Measurements from ENCODE around the gene SF3A1.

Gene SF3A1

DNA sequence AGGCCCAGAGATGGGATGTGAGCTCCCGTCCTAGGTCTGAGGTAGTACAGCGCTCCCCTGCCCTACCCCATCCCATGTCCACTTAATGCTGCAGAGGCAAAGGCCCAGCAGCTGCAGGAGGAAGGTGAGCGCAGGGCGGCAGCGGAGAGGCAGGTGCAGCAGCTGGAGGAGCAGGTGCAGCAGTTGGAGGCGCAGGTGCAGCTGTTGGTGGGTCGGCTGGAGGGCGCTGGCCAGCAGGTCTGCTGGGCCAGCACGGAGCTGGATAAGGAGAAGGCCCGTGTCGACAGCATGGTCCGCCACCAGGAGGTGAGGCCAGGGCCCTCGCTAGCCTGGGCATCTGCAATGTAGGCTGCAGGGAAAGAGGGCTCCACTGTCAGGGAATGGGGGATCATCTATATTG lies 15.3 kb upstream of the SF3A1 start:
- TF ChIP-seq, protein P1, sequence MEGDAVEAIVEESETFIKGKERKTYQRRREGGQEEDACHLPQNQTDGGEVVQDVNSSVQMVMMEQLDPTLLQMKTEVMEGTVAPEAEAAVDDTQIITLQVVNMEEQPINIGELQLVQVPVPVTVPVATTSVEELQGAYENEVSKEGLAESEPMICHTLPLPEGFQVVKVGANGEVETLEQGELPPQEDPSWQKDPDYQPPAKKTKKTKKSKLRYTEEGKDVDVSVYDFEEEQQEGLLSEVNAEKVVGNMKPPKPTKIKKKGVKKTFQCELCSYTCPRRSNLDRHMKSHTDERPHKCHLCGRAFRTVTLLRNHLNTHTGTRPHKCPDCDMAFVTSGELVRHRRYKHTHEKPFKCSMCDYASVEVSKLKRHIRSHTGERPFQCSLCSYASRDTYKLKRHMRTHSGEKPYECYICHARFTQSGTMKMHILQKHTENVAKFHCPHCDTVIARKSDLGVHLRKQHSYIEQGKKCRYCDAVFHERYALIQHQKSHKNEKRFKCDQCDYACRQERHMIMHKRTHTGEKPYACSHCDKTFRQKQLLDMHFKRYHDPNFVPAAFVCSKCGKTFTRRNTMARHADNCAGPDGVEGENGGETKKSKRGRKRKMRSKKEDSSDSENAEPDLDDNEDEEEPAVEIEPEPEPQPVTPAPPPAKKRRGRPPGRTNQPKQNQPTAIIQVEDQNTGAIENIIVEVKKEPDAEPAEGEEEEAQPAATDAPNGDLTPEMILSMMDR (IDR thresholded peaks at IDR 0.05; ENCODE audit: low read depth, low read length) = no peak
- no peak overlapping the region for H3K4me3 ChIP-seq (ENCODE audit: low read depth, low read length)

DNA sequence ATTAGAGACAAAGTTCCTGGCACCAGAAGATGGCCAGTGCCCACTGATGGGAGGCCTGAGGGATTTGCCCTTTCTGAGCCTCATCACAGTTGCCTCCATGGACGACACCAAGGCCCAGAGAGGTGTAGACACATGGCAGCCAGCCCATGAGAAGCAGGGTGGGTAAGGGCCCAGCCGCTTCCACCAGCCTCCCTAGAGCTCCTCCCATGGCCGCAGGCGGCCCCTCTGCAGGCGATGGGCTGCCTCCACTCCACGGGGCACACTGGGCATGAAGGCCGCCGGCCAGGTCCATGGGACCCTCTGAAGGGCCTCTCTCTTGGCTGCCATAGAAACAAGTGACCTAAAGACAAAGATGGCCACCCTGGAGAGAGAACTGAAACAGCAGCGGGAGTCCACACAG lies 14.6 kb upstream of the SF3A1 start:
- H3K4me3 ChIP-seq (ENCODE audit: low read depth, low read length) = no peak overlapping the region
- TF ChIP-seq, protein P1 (IDR thresholded peaks at IDR 0.05; ENCODE audit: low read depth, low read length) = no peak

DNA sequence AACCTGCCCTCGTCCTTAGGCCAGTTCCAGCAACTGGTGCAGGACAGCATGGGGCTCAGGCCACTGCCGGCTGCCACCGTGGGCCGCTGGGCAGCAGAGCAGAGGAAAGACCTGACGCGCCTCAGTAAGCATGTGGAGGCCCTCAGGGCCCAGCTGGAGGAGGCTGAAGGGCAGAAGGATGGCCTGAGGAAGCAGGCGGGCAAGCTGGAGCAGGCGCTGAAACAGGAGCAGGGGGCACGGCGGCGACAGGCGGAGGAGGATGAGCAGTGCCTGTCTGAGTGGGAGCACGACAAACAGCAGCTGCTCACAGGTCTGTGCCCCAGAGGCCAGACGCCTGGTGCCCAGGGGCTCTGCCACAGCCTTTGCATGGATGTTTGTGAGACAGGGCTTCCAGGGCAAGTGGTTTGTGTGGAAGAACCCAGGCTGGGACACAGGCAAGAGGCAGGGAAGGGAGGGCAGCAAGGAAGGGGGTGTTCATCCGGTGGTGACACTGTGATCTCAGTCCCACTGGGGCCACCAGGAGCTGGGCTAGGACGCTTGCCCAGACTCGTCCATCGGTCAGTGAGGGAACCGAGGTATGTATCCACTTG lies 14.0 kb upstream of the SF3A1 start:
- no peak overlapping the region for H3K4me3 ChIP-seq (ENCODE audit: low read depth, low read length)
- TF ChIP-seq, protein P1 (IDR thresholded peaks at IDR 0.05; ENCODE audit: low read depth, low read length) = no peak

DNA sequence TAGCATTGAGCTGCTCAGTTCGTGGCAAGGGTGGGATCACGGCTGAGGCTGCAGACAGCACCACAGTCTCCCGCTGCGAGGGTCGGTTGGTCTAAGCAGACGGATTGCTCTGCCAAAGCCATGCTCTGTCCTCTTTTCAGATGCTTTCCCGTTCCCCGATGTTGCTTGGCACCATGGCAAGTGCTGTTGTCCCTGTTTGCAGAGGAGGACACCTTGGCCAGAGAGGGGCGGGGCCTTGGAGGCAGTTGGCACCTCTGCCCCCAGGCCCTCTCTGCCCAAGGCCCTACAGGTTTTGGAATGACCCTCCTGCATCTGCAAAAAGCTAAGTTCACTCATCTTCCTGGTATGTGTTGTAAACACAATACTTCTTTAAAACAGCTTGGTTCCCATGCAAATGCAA lies 11.7 kb upstream of the SF3A1 start:
- H3K4me3 ChIP-seq (ENCODE audit: low read depth, low read length) = no peak overlapping the region
- TF ChIP-seq, protein P1 (IDR thresholded peaks at IDR 0.05; ENCODE audit: low read depth, low read length) = no peak

DNA sequence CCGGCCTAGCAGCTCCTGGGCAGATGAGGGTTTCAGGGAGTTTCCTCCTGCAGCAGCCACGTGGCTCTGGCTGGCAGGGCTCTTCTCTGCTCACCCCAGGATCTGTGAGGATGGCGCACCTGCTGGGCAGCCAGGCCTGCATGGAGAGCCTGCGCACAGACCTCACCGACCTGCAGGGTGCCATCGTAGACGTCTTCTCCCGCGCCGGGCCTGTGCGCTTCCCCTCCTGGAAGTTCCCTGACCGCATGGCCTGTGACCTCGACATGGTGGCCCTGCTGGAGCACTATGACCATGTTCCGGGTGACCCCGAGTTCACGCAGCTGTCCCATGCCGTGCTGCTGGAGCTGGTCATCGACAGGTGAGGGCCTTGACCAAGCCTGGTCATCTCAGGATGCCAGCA lies 9.2 kb upstream of the SF3A1 start:
- no peak overlapping the region for H3K4me3 ChIP-seq (ENCODE audit: low read depth, low read length)
- TF ChIP-seq, protein P1 (IDR thresholded peaks at IDR 0.05; ENCODE audit: low read depth, low read length) = no peak

DNA sequence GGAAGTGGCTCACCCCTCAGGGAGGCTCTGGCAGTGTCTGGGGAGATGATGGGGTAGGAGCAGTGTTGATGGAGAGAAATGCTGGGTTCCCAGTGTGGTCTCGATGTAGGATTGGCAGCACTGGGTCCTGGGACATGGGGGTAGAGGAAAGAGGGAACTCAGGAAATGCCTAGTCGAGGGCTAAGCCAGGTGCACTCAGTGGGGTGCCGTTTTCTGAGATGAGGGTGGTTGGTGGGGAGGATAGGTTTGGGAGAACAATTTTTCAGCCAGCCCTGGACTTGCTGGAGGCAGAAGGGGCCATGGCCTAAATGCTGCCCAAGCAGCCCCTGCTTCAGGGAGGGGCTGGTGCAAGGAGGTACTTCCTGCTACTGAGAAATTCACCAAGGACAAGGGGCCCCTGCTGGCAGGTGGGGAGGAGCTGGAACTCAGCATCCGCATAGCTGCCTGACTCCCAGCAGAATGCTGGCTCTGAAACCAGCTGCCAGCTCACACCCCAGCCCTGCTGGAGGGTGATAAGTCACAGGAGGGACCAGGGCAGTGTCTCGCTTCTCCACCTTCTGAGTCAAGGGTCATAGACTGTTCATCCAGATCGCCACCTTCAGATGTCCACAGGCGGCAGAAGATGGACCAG lies 6.1 kb upstream of the SF3A1 start:
- TF ChIP-seq, protein P1 (IDR thresholded peaks at IDR 0.05; ENCODE audit: low read depth, low read length) = no peak

DNA sequence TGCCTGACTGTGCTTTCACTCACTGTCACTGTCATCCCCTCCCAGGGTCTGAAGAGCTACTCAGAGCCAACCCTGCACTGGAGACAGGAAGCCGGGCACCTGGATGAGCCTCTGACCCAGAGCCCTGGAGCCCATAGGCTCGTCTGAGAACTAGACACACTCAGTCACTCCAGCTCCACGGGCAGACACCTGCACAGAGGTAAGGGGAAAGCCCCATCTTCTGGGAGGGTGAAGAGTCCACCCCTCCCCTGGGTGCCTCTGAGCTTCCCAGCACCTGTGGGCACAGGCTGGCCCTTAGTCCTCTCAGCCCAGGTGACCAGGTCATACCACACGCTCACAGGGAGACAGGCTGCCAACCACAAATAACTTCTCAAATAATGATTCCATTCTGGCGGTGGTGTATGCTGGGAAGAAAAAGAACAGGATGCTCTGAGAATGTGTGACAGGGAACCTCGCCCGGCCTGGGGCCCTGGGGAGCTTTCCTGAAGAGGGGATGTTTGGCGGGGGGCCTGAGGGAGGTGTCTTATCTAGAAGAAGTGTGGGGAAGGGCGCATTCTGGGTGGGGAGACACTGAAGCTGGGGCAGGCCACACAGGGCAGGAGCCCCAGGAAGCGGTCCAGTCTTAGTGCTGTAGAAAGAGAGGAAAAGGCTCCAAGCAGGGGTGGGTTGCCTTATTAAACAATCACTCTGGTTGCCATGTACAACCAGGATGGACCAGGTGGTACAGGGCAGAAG lies 5.4 kb upstream of the SF3A1 start:
- TF ChIP-seq, protein P1 (IDR thresholded peaks at IDR 0.05; ENCODE audit: low read depth, low read length) = no peak
- H3K4me3 ChIP-seq (ENCODE audit: low read depth, low read length) = no peak overlapping the region

More for the DNA sequence above, 6.1 kb upstream of the SF3A1 start:
- H3K4me3 ChIP-seq (ENCODE audit: low read depth, low read length) = no peak overlapping the region

Data from WI38 (cell line).